Activated T-helper 17 cell treated with anti-CD3 and anti-CD28 coated beads, Interleukin-2, amount 50 U/mL, for 72 hours (primary cell): ENCODE data around the gene SPDYE16. TPM values are rescaled to one million over a fixed set of nuclear protein-coding genes. Genes with fewer than 3 reads are reported as not detected.
"Not testable (repeated sequence)": the region's sequence is repeated elsewhere in the genome, so short reads cannot be mapped to it uniquely, and the experiment has no call there.

Source experiments
- ATAC-seq: fragments of 150-1000 bp; cut with Tn5 transposase; replicated peaks from 2 replicates; pipeline ENCODE4 v1.10.0; 2021; ENCODE audit warnings: mild to moderate bottlenecking, moderate library complexity
- H3K27ac Mint-ChIP-seq: one replicate; pipeline ENCODE4 v1.8.0; 2022; ENCODE audit warnings: mixed read lengths
- H3K27me3 Mint-ChIP-seq: one replicate; pipeline ENCODE4 v1.8.0; 2022; ENCODE audit warnings: mixed read lengths
- H3K36me3 Mint-ChIP-seq: one replicate; pipeline ENCODE4 v1.8.0; 2022; ENCODE audit warnings: low read depth, mild to moderate bottlenecking, mixed read lengths
- H3K4me1 Mint-ChIP-seq: one replicate; pipeline ENCODE4 v1.8.0; 2022; ENCODE audit warnings: mixed read lengths
- H3K4me3 Mint-ChIP-seq: one replicate; pipeline ENCODE4 v1.8.0; 2022; ENCODE audit warnings: mild to moderate bottlenecking, mixed read lengths
- H3K9me3 Mint-ChIP-seq: one replicate; pipeline ENCODE4 v1.8.0; 2022; ENCODE audit warnings: mixed read lengths
- total RNA-seq, 2 donors: library from RNA; stranded (reverse); gene quantifications; one replicate each; pipeline ENCODE4 v1.2.3, GENCODE V29; 2022

SPDYE16 gene
- total RNA-seq, 2 donors from 2014 or later, result 0.17 to 0.45 TPM

DNA sequence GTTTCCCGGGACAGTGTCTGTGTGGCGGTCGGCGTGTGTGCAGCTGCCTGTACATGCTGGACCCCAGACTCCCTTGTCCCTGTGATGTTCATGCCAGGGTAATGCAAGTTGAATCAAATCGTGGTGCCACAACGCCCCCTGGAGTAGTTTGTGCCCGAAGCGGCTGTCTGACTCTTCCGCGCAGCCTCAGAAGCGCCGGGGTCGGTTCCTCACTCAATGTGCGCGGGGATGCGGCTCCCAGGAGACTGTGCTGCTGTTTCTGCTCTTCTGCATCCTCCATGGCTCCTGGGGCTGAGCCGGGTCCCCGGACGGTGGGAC lies 43.2 kb downstream of the SPDYE16 start:
- ATAC-seq, result peak; percentile 32

DNA sequence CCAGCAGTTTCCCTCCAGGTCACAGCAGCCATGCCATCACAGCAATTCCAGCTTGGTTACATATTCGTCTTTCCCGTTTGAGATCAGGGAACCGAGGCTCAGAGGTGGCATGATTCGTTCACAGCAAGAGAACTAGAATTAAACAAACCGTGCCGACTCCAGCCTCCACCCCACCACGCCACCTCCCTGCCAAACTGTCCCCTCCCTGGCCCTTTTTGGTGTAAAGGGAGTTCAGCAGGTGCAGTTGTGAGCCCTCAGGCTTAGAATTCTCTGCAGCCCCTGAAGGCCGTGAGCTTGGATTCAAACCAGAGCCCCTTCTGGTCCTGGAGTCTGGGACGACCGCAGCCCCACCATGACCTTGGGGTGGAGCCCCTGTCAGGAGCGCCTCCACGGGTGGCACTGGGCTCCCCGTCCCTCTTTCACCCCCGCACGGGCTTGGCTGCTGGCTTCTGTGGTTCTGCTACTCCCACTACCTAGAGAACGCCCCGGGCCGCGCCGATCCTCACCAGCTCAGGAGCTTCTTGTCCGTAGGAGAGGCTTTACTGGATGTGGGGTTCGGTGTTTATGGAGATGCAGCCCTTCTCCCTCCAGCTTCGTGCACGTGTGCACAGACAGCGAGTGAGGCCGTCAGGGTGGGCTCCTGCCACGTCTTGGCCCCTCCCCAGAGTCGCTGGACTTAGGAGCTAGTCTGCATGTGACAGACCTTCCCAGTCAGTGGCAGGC lies 43.7 kb downstream of the SPDYE16 start:
- not testable (repeated sequence) for H3K4me3 Mint-ChIP-seq, ATAC-seq, H3K9me3 Mint-ChIP-seq, H3K27me3 Mint-ChIP-seq, H3K4me1 Mint-ChIP-seq, H3K27ac Mint-ChIP-seq
- H3K36me3 Mint-ChIP-seq, result peaks cover 12% of the 10 kb centered on the region

More for the DNA sequence above, 43.2 kb downstream of the SPDYE16 start:
- H3K9me3 Mint-ChIP-seq, H3K4me1 Mint-ChIP-seq, H3K4me3 Mint-ChIP-seq, H3K27ac Mint-ChIP-seq, H3K27me3 Mint-ChIP-seq: not testable (repeated sequence)
- H3K36me3 Mint-ChIP-seq, result peaks cover 16% of the 10 kb centered on the region

- not testable (repeated sequence) for H3K27me3 Mint-ChIP-seq, H3K4me3 Mint-ChIP-seq, H3K27ac Mint-ChIP-seq, H3K9me3 Mint-ChIP-seq, H3K4me1 Mint-ChIP-seq
- ATAC-seq, result peak; percentile 20
- peaks cover 11% of the 10 kb centered on the region for H3K36me3 Mint-ChIP-seq
These were observed 44.4 kb downstream of the SPDYE16 start for GRCh38 chr7:76498583-76499200.

GRCh38 chr7:76497918-76498582 lies 45.0 kb downstream of the SPDYE16 start:
- peaks cover 11% of the 10 kb centered on the region for H3K36me3 Mint-ChIP-seq
- not testable (repeated sequence) for H3K27ac Mint-ChIP-seq, H3K4me3 Mint-ChIP-seq

GRCh38 chr7:76495717-76496116 lies 47.4 kb downstream of the SPDYE16 start:
- ATAC-seq, H3K9me3 Mint-ChIP-seq, H3K4me3 Mint-ChIP-seq, H3K4me1 Mint-ChIP-seq, H3K27me3 Mint-ChIP-seq, H3K36me3 Mint-ChIP-seq, H3K27ac Mint-ChIP-seq: not testable (repeated sequence)

More at GRCh38 chr7:76497918-76498582, 45.0 kb downstream of the SPDYE16 start:
- not testable (repeated sequence) for H3K27me3 Mint-ChIP-seq, H3K9me3 Mint-ChIP-seq, H3K4me1 Mint-ChIP-seq
- ATAC-seq, result peak; percentile 18

DNA sequence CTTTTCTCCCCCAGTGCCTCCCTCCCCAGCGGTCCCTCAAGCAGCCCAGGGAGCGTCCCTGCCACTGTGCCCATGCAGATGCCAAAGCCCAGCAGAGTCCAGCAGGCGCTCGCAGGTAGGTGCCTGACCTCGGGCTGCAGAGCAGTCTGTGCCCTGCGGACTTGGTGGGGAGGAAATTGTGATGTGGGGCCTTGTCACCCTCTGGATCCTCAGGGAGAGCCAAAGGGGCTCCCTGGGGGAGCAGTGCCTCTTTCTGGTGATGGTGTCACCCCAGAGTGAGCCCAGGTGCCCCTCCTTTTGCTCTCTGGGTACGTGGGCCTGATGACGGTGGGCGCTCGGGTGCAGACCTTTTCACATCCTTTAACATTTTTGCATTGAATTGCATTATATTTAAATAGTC lies 51.0 kb downstream of the SPDYE16 start:
- H3K27ac Mint-ChIP-seq, H3K9me3 Mint-ChIP-seq, H3K4me3 Mint-ChIP-seq, ATAC-seq, H3K27me3 Mint-ChIP-seq, H3K36me3 Mint-ChIP-seq, H3K4me1 Mint-ChIP-seq: not testable (repeated sequence)

- H3K36me3 Mint-ChIP-seq, H3K4me1 Mint-ChIP-seq, H3K9me3 Mint-ChIP-seq, H3K4me3 Mint-ChIP-seq, H3K27me3 Mint-ChIP-seq, ATAC-seq, H3K27ac Mint-ChIP-seq: not testable (repeated sequence)
These were observed 55.1 kb downstream of the SPDYE16 start for GRCh38 chr7:76487969-76488368.

- not testable (repeated sequence) for H3K4me1 Mint-ChIP-seq, H3K9me3 Mint-ChIP-seq, H3K27ac Mint-ChIP-seq, H3K27me3 Mint-ChIP-seq
- ATAC-seq, result peak; percentile 98
- H3K4me3 Mint-ChIP-seq, result peak overlapping the region; percentile 38
- H3K36me3 Mint-ChIP-seq, result peaks cover 19% of the 10 kb centered on the region
These were observed 56.5 kb downstream of the SPDYE16 start for GRCh38 chr7:76486618-76487017.

DNA sequence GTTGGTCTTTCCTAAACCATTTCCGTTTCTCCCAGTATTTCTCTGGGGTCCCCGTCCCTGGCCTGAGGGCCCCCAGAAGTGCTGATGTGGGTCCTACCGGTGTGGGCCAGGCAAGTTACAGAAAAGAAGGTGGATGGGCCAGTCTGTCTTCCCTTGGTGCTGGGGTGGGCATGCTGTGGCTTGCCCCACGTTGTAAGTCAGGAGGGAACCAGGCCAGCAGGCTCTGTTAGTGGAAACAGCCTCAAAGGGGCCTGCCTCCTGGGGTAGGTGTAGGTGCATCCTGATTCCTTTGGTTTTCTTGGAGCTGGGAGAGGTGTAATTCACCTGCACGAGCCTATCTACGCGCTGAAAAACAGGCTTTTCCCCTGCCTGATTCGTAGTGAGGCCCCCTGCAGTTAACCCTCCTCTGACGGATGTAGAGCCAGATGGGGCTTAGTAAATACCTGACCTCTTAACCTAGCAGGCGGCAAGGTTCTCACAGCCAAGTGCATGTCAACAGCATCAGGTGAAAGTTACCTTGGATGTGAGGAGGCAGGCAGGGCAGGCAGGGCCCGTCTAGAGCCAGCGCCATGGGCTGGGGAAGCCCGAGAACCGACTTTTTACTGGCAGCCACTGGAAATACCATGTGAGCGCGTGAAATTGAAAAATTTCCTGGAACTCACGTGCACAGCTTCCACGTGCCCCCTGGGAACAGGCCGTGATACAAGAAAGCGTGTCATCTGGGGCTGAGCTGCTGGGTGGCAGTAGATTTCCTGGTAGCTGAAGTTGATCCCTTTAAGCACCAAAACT lies 57.1 kb downstream of the SPDYE16 start:
- not testable (repeated sequence) for H3K4me1 Mint-ChIP-seq, H3K9me3 Mint-ChIP-seq, H3K27ac Mint-ChIP-seq, H3K27me3 Mint-ChIP-seq
- Mint-ChIP-seq H3K4me3 (peak overlapping the region; percentile 38), H3K36me3 (peaks cover 20% of the 10 kb centered on the region)
- peak; percentile 18 for ATAC-seq

- ATAC-seq, H3K4me1 Mint-ChIP-seq, H3K27me3 Mint-ChIP-seq, H3K9me3 Mint-ChIP-seq, H3K27ac Mint-ChIP-seq, H3K4me3 Mint-ChIP-seq: not testable (repeated sequence)
- peaks cover 20% of the 10 kb centered on the region for H3K36me3 Mint-ChIP-seq
These were observed 58.6 kb downstream of the SPDYE16 start for GRCh38 chr7:76484456-76484855.

DNA sequence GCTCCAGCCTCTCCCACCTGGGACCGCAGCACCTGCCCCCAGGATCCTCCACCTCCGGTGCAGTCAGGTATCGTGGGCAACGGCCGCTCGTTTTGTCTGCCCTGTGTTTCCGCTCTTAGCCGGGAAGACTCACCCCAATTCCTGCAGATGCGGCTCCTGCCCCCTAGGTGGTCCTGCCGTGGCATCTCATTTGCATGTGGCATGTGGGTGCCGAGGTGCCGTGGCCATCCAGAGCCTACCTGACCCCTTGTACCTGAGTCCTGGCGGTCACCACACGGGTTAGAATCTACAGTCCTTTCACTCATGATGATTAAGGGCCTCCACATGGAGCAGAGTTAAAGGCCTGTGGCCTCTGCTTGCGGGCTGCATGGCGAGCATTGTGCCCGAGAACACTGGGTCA lies 60.0 kb downstream of the SPDYE16 start:
- not testable (repeated sequence) for H3K4me3 Mint-ChIP-seq, H3K27me3 Mint-ChIP-seq, ATAC-seq, H3K27ac Mint-ChIP-seq, H3K9me3 Mint-ChIP-seq, H3K4me1 Mint-ChIP-seq
- peaks cover 20% of the 10 kb centered on the region for H3K36me3 Mint-ChIP-seq

DNA sequence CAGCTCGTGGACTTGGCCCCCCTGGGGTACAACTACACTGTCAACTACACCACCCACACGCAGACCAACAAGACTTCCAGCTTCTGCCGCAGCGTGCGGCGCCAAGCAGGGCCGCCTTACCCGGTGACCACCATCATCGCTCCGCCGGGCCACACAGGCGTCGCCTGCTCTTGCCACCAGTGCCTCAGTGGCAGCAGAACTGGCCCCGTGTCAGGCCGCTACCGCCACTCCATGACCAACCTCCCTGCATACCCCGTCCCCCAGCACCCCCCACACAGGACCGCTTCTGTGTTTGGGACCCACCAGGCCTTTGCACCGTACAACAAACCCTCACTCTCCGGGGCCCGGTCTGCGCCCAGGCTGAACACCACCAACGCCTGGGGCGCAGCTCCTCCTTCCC lies 60.4 kb downstream of the SPDYE16 start:
- peaks cover 20% of the 10 kb centered on the region for H3K36me3 Mint-ChIP-seq
- ATAC-seq, H3K4me3 Mint-ChIP-seq, H3K9me3 Mint-ChIP-seq, H3K27me3 Mint-ChIP-seq, H3K4me1 Mint-ChIP-seq, H3K27ac Mint-ChIP-seq: not testable (repeated sequence)
